Nephron (organoid): ENCODE measurements around the gene TMEM120B.

Source experiments
- H3K27ac Mint-ChIP-seq, 3 experiments: 2 replicates each; pipeline ENCODE4 v1.8.0; 2020; ENCODE audit warnings: mixed read lengths in 3 of 3, mild to moderate bottlenecking in 2 of 3, moderate library complexity in 1 of 3
- H3K27me3 Mint-ChIP-seq: 2 replicates; pipeline ENCODE4 v1.8.0; 2021; ENCODE audit warnings: low read depth, mild to moderate bottlenecking, moderate library complexity, mixed read lengths
- H3K36me3 Mint-ChIP-seq: 2 replicates; pipeline ENCODE4 v1.8.0; 2020; ENCODE audit warnings: low read depth, mixed read lengths
- H3K4me1 Mint-ChIP-seq: 2 replicates; pipeline ENCODE4 v1.8.0; 2020; ENCODE audit warnings: mixed read lengths
- H3K4me3 Mint-ChIP-seq, 3 experiments: 2 replicates each; pipeline ENCODE4 v1.8.0; 2020; ENCODE audit warnings: mild to moderate bottlenecking in 3 of 3, mixed read lengths in 3 of 3, moderate library complexity in 2 of 3
- H3K9me3 Mint-ChIP-seq: 2 replicates; pipeline ENCODE4 v1.8.0; 2020; ENCODE audit warnings: mixed read lengths
- TF ChIP-seq, protein P1 (sequence below), 3 experiments: fragments of 200-600 bp; sonication (generic); IDR thresholded peaks; one replicate each; pipeline ENCODE4 v1.5.0; 2021; ENCODE audit warnings: antibody characterized with exemption in 3 of 3; ENCODE audit not compliant: unreplicated experiment in 3 of 3

TMEM120B gene

DNA sequence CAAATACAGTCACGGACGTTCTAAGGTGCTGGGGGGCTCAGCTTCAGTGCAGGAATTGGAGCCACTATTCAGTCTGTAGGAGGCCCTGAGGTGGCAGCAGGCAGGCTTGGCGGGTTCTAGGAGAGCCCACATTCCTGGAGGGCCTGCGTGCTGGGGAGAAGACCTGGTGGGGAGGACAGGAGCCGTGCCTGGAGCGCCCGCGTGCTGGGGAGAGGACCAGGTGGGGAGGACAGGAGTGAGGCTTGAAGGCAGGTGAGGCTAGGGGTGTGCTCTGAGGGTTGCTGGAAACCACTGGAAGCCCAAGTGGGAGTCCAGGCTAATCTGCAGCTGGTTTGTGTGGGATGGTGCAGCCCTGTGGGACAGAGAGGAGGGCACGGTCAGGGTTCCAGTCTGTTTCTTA lies 57.8 kb downstream of the TMEM120B start:
- Mint-ChIP-seq H3K9me3 (no peaks in the 10 kb centered on the region), H3K4me3 (no peak overlapping the region), H3K27ac (peak overlapping the region; percentile 29 to 63 (median 30)), H3K36me3 (no peaks in the 10 kb centered on the region), H3K4me1 (peaks cover 51% of the 10 kb centered on the region), H3K27me3 (no peaks in the 10 kb centered on the region)
- TF ChIP-seq, protein P1, sequence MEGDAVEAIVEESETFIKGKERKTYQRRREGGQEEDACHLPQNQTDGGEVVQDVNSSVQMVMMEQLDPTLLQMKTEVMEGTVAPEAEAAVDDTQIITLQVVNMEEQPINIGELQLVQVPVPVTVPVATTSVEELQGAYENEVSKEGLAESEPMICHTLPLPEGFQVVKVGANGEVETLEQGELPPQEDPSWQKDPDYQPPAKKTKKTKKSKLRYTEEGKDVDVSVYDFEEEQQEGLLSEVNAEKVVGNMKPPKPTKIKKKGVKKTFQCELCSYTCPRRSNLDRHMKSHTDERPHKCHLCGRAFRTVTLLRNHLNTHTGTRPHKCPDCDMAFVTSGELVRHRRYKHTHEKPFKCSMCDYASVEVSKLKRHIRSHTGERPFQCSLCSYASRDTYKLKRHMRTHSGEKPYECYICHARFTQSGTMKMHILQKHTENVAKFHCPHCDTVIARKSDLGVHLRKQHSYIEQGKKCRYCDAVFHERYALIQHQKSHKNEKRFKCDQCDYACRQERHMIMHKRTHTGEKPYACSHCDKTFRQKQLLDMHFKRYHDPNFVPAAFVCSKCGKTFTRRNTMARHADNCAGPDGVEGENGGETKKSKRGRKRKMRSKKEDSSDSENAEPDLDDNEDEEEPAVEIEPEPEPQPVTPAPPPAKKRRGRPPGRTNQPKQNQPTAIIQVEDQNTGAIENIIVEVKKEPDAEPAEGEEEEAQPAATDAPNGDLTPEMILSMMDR (IDR thresholded peaks at IDR 0.05; ENCODE audit: unreplicated experiment in 3 of 3) = no peak

DNA sequence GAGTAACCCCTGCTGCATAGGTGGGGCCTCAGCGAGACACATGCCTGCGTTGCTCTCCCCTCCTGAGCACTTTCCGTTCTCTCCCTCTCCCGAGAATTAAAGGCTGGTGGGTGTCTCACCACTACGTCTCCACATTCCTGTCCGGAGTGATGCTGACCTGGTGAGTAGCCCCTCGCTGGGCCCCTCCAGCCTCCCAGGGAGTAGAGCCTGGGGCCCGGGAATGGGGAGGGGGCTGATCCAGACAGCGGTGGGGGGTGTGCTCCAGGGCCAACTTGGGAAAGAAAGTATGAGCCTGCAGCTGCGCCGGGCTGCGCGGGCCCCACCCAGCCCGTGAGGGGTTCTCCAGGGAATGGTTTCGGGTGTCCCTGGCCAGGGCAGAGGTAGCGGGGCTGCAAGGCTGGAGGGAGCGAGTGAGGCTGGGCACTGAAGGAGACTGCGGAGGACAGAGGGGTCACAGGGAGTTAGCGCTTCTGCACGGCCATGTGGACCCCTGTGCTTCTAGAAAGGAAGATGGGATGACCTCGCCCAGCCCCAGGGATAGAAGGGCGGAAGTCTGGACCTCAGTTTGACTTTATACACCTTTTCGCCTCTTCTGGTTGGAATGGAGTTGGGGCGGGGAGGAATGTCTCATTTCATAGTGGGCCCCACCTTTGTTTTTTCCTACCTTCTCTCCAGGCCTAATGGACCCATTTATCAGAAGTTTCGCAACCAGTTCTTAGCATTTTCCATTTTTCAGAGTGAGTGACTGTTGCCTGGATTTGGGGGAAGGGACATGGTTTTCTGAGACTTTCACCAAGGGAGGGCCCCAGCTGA lies 58.5 kb downstream of the TMEM120B start:
- peak overlapping the region; percentile 29 to 63 (median 30) for H3K27ac Mint-ChIP-seq
- no peaks in the 10 kb centered on the region for H3K36me3 Mint-ChIP-seq
- H3K4me1 Mint-ChIP-seq = peaks cover 48% of the 10 kb centered on the region
- H3K9me3 Mint-ChIP-seq = no peaks in the 10 kb centered on the region
- H3K27me3 Mint-ChIP-seq = no peaks in the 10 kb centered on the region
- TF ChIP-seq, protein P1 (IDR thresholded peaks at IDR 0.05; ENCODE audit: unreplicated experiment in 3 of 3) = no peak
- H3K4me3 Mint-ChIP-seq = no peak overlapping the region

DNA sequence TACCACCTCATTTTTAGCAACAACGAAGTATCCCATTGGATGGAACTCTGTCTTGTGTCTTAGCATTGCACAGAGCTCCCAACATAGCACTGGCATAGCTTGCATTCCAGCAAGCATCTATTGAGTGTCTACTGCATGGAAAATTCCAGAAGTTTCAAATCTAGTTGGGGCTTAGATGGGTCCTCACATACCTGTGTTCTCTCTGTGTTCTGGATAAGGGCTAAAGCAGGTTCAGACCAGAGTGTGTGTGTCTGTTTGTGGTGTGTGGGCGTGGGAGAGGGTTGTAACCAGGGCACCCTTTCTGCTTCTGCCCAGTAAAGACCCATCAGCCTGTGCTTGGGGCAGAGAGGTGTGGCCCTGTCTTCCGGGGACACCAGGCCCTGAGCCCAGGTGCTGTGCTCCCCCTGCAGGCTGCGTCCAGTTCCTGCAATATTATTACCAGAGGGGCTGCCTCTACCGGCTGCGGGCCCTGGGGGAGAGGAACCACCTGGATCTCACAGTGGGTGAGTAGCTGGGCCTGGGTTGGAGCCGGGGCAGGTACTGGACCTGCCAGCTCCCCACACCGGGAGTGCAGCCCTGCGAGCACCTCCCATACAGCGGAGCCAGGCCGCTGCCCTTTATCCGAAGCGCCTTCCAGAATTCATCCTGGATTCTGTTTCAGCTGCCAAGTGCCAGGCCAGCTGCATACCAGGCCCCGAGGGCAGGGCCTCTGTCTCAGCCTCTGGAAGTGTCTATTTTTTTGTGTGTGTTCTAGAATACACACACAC lies 60.6 kb downstream of the TMEM120B start:
- TF ChIP-seq, protein P1 (IDR thresholded peaks at IDR 0.05; ENCODE audit: unreplicated experiment in 3 of 3) = peak; percentile 73 to 81 (median 77)
- H3K4me1 Mint-ChIP-seq = peaks cover 38% of the 10 kb centered on the region
- H3K27me3 Mint-ChIP-seq = no peaks in the 10 kb centered on the region
- H3K27ac Mint-ChIP-seq = peak overlapping the region; percentile 58 to 77 (median 68)
- H3K36me3 Mint-ChIP-seq = no peaks in the 10 kb centered on the region
- no peak overlapping the region for H3K4me3 Mint-ChIP-seq
- H3K9me3 Mint-ChIP-seq = no peaks in the 10 kb centered on the region

DNA sequence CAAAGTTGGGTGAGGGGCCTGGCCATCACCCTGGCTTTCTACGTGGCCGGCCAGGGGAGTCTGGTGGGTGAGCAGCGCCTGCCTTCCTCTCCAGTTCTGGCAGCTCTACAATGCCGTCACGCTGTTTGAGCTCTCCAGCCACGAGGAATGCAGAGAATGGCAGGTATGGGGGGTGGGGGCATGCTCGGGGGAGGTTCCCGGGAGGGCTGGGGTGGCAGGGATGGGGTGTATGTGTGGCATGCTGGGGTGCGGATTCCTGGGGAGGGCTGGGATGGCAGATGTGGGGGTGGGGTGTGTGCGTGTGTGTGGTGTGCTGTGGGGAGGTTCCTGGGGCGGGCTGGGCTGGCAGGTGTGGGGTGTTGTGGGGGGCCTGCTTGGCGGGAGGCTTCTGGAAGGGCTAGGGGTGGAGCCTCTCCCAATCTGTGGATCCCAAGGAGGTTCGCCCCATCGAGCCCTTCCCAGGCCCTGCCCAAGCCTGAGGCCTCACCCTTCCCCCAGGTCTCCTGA lies 62.5 kb downstream of the TMEM120B start:
- Mint-ChIP-seq H3K4me1 (peaks cover 30% of the 10 kb centered on the region), H3K36me3 (peaks cover 5% of the 10 kb centered on the region), H3K27me3 (no peaks in the 10 kb centered on the region), H3K9me3 (no peaks in the 10 kb centered on the region), H3K4me3 (no peak overlapping the region), H3K27ac (peak overlapping the region; percentile 66 to 84 (median 80))
- TF ChIP-seq, protein P1 (IDR thresholded peaks at IDR 0.05; ENCODE audit: unreplicated experiment in 3 of 3) = no peak

DNA sequence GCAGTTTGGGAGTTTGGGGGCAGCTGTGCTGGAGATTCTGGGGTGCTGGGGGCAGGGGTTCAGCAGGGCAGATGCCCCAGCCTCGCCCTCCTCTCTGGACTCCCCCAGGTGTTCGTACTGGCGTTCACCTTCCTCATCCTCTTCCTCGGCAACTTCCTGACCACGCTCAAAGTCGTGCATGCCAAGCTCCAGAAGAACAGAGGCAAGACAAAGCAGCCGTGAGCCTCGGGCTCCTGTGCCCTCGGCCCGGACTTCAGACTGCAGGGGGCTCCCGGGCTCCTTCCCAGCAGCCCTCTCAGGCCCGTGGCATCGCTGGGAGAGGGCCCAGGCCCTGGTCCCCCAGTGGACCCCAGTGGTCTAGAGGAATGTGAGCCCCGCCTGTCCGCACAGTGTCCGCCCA lies 62.9 kb downstream of the TMEM120B start:
- Mint-ChIP-seq H3K27ac (peak overlapping the region in 1 of 3 experiments; percentile 80), H3K9me3 (no peaks in the 10 kb centered on the region)

More for the DNA sequence above, 62.9 kb downstream of the TMEM120B start:
- H3K4me1 Mint-ChIP-seq = peaks cover 26% of the 10 kb centered on the region
- H3K4me3 Mint-ChIP-seq = no peak overlapping the region
- no peaks in the 10 kb centered on the region for H3K27me3 Mint-ChIP-seq
- TF ChIP-seq, protein P1 (IDR thresholded peaks at IDR 0.05; ENCODE audit: unreplicated experiment in 3 of 3) = no peak
- H3K36me3 Mint-ChIP-seq = peaks cover 5% of the 10 kb centered on the region
